GM23338 (cell line): ENCODE data around the gene ANKRD44.

Experiments
- CTCF ChIP-seq, 2 experiments: fragments of 200-600 bp in 1 of 2; sonication (generic) in 1 of 2; conservative IDR thresholded peaks; 2 replicates each; pipeline versions ENCODE4 v1.5.1 to v1.6.1; 2016 to 2017; ENCODE audit warnings: antibody characterized with exemption in 2 of 2, low read depth in 2 of 2, mild to moderate bottlenecking in 2 of 2, moderate library complexity in 1 of 2
- REST ChIP-seq: IDR thresholded peaks from one replicate; pipeline ENCODE4 v1.6.1; 2018; ENCODE audit warnings: antibody characterized with exemption; ENCODE audit not compliant: unreplicated experiment

GRCh38 chr2:197211881-197212342 lies 98.7 kb downstream of the ANKRD44 start:
- no peak for TF ChIP-seq REST
- no peak for TF ChIP-seq CTCF (conservative IDR thresholded peaks at IDR 0.05; ENCODE audit: low read depth in 2 of 2)
